CD4-positive, alpha-beta memory T cell (primary cell): ENCODE results near the gene RAPGEF2. TPM values are rescaled to one million over a fixed set of nuclear protein-coding genes. Genes with fewer than 3 reads are reported as not detected.

Experiments used
- CTCF ChIA-PET: fragments of 350-600 bp; sonication (Branson Sonifier 250); formaldehyde crosslinking; loops from one replicate; lab custom pipeline; 2021; ENCODE audit warnings: inconsistent platforms; ENCODE audit not compliant: partially characterized antibody; lab: Charles Lee
- POLR2A ChIA-PET: fragments of 350-600 bp; sonication (Branson Sonifier 250); formaldehyde crosslinking; loops from one replicate; lab custom pipeline; 2021; ENCODE audit not compliant: partially characterized antibody; lab: Charles Lee
- DNase-seq, 5 donors: peaks; one replicate each; pipeline versions ENCODE4 v3.0.0 to v3.0.0-alpha.2; 2020 to 2022; ENCODE audit warnings: mixed read lengths in 1 of 5
- H3K27ac ChIP-seq: one replicate; pipeline ENCODE4 v1.7.0; 2013; ENCODE audit warnings: low read depth, low read length
- H3K27me3 ChIP-seq: 2 replicates; pipeline ENCODE4 v1.7.0; 2013; ENCODE audit warnings: mild to moderate bottlenecking, low read length, moderate library complexity; ENCODE audit not compliant: insufficient read depth
- H3K36me3 ChIP-seq: 2 replicates; pipeline ENCODE4 v1.7.0; 2013; ENCODE audit warnings: mild to moderate bottlenecking, low read length, moderate library complexity; ENCODE audit not compliant: insufficient read depth
- H3K4me1 ChIP-seq: 2 replicates; pipeline ENCODE4 v1.7.0; 2013; ENCODE audit warnings: mild to moderate bottlenecking, low read length, moderate library complexity; ENCODE audit not compliant: insufficient read depth
- H3K4me3 ChIP-seq, 2 donors: one replicate each; pipeline ENCODE4 v1.7.0; 2013; ENCODE audit warnings: low read length in 2 of 2, mild to moderate bottlenecking in 1 of 2
- H3K9me3 ChIP-seq, 2 donors: one replicate each; pipeline ENCODE4 v1.7.0; 2013; ENCODE audit warnings: low read length in 2 of 2, control low read depth in 1 of 2; ENCODE audit not compliant: control insufficient read depth in 1 of 2
- H3K27ac Mint-ChIP-seq, 7 donors: one replicate each; pipeline ENCODE4 v1.8.0; 2020 to 2021; ENCODE audit warnings: mixed read lengths in 7 of 7, mild to moderate bottlenecking in 6 of 7, inconsistent platforms in 3 of 7, moderate library complexity in 3 of 7
- H3K27me3 Mint-ChIP-seq, 2 donors: one replicate each; pipeline ENCODE4 v1.8.0; 2020 to 2021; ENCODE audit warnings: mixed read lengths in 2 of 2
- H3K36me3 Mint-ChIP-seq, 2 donors: one replicate each; pipeline ENCODE4 v1.8.0; 2020 to 2021; ENCODE audit warnings: mixed read lengths in 2 of 2, inconsistent platforms in 1 of 2, mild to moderate bottlenecking in 1 of 2
- H3K4me1 Mint-ChIP-seq, 4 donors: one replicate each; pipeline ENCODE4 v1.8.0; 2020 to 2021; ENCODE audit warnings: mixed read lengths in 4 of 4, mild to moderate bottlenecking in 1 of 4
- H3K4me3 Mint-ChIP-seq, 8 donors: one replicate each; pipeline ENCODE4 v1.8.0; 2020 to 2021; ENCODE audit warnings: mixed read lengths in 8 of 8, mild to moderate bottlenecking in 7 of 8, moderate library complexity in 6 of 8, inconsistent platforms in 3 of 8
- H3K9me3 Mint-ChIP-seq, 8 donors: one replicate each; pipeline ENCODE4 v1.8.0; 2020 to 2021; ENCODE audit warnings: mixed read lengths in 8 of 8, mild to moderate bottlenecking in 5 of 8, inconsistent platforms in 3 of 8, moderate library complexity in 1 of 8
- intact Hi-C: fragments of 100-400 bp; cut with micrococcal nuclease; formaldehyde crosslinking; loops from one replicate; pipeline ENCODE4 v1.15.1; 2023
- polyA plus RNA-seq, 2 donors: library from polyadenylated mRNA; unstranded; fragments of 300-500 nt; fragmentation: Illumina TruSeq; gene quantifications; one replicate each; pipeline ENCODE4 v1.2.3, GENCODE V29; 2021
- total RNA-seq, 2 experiments: library from RNA; stranded (reverse); gene quantifications; one replicate each; pipeline ENCODE4 v1.2.3, GENCODE V29; 2021

RAPGEF2 gene
- total and polyA plus RNA-seq, 4 experiments from 2014 or later: 0.69 to 27.9 (median 12.1) TPM

- Histone ChIP-seq H3K27ac (no peak overlapping the region), H3K36me3 (no peaks in the 10 kb centered on the region), H3K27me3 (no peaks in the 10 kb centered on the region), H3K9me3 (no peaks in the 10 kb centered on the region), H3K4me3 (no peak overlapping the region), H3K4me1 (no peaks in the 10 kb centered on the region)
- H3K36me3 Mint-ChIP-seq: no peaks in the 10 kb centered on the region
- intact Hi-C loops: no loop called here
- H3K9me3 Mint-ChIP-seq: no peaks in the 10 kb centered on the region
- H3K27me3 Mint-ChIP-seq: no peaks in the 10 kb centered on the region
- H3K27ac Mint-ChIP-seq: no peak overlapping the region
- no peak overlapping the region for H3K4me3 Mint-ChIP-seq
- DNase-seq: no peak
- ChIA-PET POLR2A (no interaction called here), CTCF (interaction anchor here (1.5 kb wide), 1 partner anchor 13 kb away, joined by 4 read pairs; no protein-coding TSS in a partner anchor)
- peaks cover 13 to 24% (median 17%) of the 10 kb centered on the region in 4 donors for H3K4me1 Mint-ChIP-seq
Observed at GRCh38 chr4:159134429-159134828, 31.6 kb downstream of the RAPGEF2 start.

- Histone ChIP-seq H3K4me3 (no peak overlapping the region), H3K27me3 (no peaks in the 10 kb centered on the region), H3K4me1 (no peaks in the 10 kb centered on the region), H3K27ac (no peak overlapping the region), H3K9me3 (no peaks in the 10 kb centered on the region), H3K36me3 (no peaks in the 10 kb centered on the region)
- Mint-ChIP-seq H3K36me3 (no peaks in the 10 kb centered on the region), H3K9me3 (no peaks in the 10 kb centered on the region), H3K4me3 (no peak overlapping the region), H3K27me3 (no peaks in the 10 kb centered on the region), H3K4me1 (peaks cover 10 to 24% (median 15%) of the 10 kb centered on the region in 4 donors), H3K27ac (no peak overlapping the region)
- POLR2A ChIA-PET: no interaction called here
- intact Hi-C loops: no loop called here
- CTCF ChIA-PET: no interaction called here
- DNase-seq: no peak
Observed at GRCh38 chr4:159137176-159137575, 34.3 kb downstream of the RAPGEF2 start.

- peaks cover 10 to 22% (median 16%) of the 10 kb centered on the region in 4 donors for H3K4me1 Mint-ChIP-seq
- H3K9me3 Mint-ChIP-seq: no peaks in the 10 kb centered on the region
- Histone ChIP-seq H3K27me3 (no peaks in the 10 kb centered on the region), H3K9me3 (no peaks in the 10 kb centered on the region), H3K4me1 (no peaks in the 10 kb centered on the region), H3K27ac (no peak overlapping the region), H3K4me3 (no peak overlapping the region), H3K36me3 (no peaks in the 10 kb centered on the region)
- no peak overlapping the region for H3K27ac Mint-ChIP-seq
- intact Hi-C loops: no loop called here
- DNase-seq: no peak
- no peaks in the 10 kb centered on the region for H3K36me3 Mint-ChIP-seq
- H3K4me3 Mint-ChIP-seq: no peak overlapping the region
- POLR2A ChIA-PET: no interaction called here
- H3K27me3 Mint-ChIP-seq: no peaks in the 10 kb centered on the region
- CTCF ChIA-PET: no interaction called here
Observed at GRCh38 chr4:159138436-159138835, 35.6 kb downstream of the RAPGEF2 start.

- Histone ChIP-seq H3K27ac (no peak overlapping the region), H3K4me3 (no peak overlapping the region), H3K36me3 (no peaks in the 10 kb centered on the region), H3K9me3 (no peaks in the 10 kb centered on the region), H3K27me3 (no peaks in the 10 kb centered on the region), H3K4me1 (peaks cover 9% of the 10 kb centered on the region)
- Mint-ChIP-seq H3K4me3 (no peak overlapping the region), H3K27me3 (no peaks in the 10 kb centered on the region), H3K36me3 (no peaks in the 10 kb centered on the region), H3K9me3 (peaks cover 0 to 3% (median 0%) of the 10 kb centered on the region in 8 donors), H3K27ac (no peak overlapping the region), H3K4me1 (peaks cover 18 to 24% (median 20%) of the 10 kb centered on the region in 4 donors)
- intact Hi-C loops: no loop called here
- no peak for DNase-seq
- ChIA-PET POLR2A (no interaction called here), CTCF (no interaction called here)
Observed at GRCh38 chr4:159141193-159141592, 38.3 kb downstream of the RAPGEF2 start.

- POLR2A ChIA-PET: no interaction called here
- H3K36me3 ChIP-seq: no peaks in the 10 kb centered on the region
Observed at GRCh38 chr4:159142241-159142640, 39.4 kb downstream of the RAPGEF2 start.

DNA sequence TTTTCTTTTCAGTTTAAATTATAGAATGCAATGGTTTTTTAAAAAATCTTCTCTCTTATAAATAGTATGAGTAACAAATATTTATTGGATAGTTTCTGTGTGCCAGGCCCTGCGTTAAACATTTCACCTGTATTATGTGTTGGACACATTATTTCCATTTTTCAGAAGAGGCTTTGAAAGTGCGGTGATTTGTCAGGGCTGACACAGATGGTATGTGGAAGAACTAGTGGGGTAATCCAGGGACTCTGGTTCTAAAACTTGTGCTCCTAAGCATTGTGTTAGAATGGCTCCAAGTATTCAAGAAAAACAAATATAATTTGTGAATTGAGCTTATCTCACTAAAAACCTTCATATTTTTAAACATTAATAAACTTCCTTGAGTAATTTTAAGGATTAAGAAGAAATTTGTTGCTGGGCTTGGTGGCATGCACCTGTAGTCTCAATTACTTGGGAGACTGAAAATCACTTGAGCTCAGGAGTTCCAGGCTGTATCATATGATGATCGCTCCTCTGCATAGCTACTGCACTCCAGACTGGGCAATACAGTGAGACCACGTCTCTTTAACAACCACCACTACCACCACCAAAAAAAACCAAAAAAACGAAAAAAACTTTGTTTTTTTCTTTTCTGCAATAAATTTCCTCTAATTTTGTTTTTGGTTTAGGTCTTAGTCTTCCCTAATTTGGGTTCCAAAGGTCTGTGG is 40.0 kb downstream of the RAPGEF2 start:
- CTCF ChIA-PET: no interaction called here
- H3K27ac Mint-ChIP-seq: no peak overlapping the region
- POLR2A ChIA-PET: no interaction called here

More at GRCh38 chr4:159142241-159142640, 39.4 kb downstream of the RAPGEF2 start:
- Mint-ChIP-seq H3K27me3 (no peaks in the 10 kb centered on the region), H3K4me1 (peaks cover 14 to 22% (median 19%) of the 10 kb centered on the region in 4 donors), H3K9me3 (peaks cover 0 to 3% (median 0%) of the 10 kb centered on the region in 8 donors), H3K27ac (no peak overlapping the region), H3K4me3 (no peak overlapping the region), H3K36me3 (no peaks in the 10 kb centered on the region)
- CTCF ChIA-PET: no interaction called here
- no peak for DNase-seq
- Histone ChIP-seq H3K9me3 (no peaks in the 10 kb centered on the region), H3K4me3 (no peak overlapping the region), H3K27me3 (no peaks in the 10 kb centered on the region), H3K4me1 (peaks cover 16% of the 10 kb centered on the region), H3K27ac (no peak overlapping the region)
- intact Hi-C loops: no loop called here

GRCh38 chr4:159143687-159144086 is 40.8 kb downstream of the RAPGEF2 start:
- Mint-ChIP-seq H3K27me3 (no peaks in the 10 kb centered on the region), H3K4me3 (no peak overlapping the region)
- H3K27me3 ChIP-seq: no peaks in the 10 kb centered on the region

More for the DNA sequence above, 40.0 kb downstream of the RAPGEF2 start:
- H3K27ac ChIP-seq: no peak overlapping the region
- no peaks in the 10 kb centered on the region for H3K27me3 ChIP-seq
- H3K4me3 ChIP-seq: no peak overlapping the region
- H3K4me1 ChIP-seq: peaks cover 16% of the 10 kb centered on the region
- Mint-ChIP-seq H3K9me3 (peaks cover 0 to 3% (median 0%) of the 10 kb centered on the region in 8 donors), H3K27me3 (no peaks in the 10 kb centered on the region), H3K36me3 (no peaks in the 10 kb centered on the region), H3K4me3 (no peak overlapping the region), H3K4me1 (peaks cover 11 to 22% (median 19%) of the 10 kb centered on the region in 4 donors)
- H3K36me3 ChIP-seq: no peaks in the 10 kb centered on the region
- intact Hi-C loops: no loop called here
- no peaks in the 10 kb centered on the region for H3K9me3 ChIP-seq
- no peak for DNase-seq

More at GRCh38 chr4:159143687-159144086, 40.8 kb downstream of the RAPGEF2 start:
- Histone ChIP-seq H3K36me3 (no peaks in the 10 kb centered on the region), H3K27ac (no peak overlapping the region), H3K4me1 (peaks cover 16% of the 10 kb centered on the region), H3K9me3 (no peaks in the 10 kb centered on the region), H3K4me3 (no peak overlapping the region)
- Mint-ChIP-seq H3K27ac (peak overlapping the region in 1 of 7 donors; percentile 18), H3K4me1 (peaks cover 9 to 19% (median 18%) of the 10 kb centered on the region in 4 donors), H3K36me3 (no peaks in the 10 kb centered on the region), H3K9me3 (peaks cover 0 to 3% (median 0%) of the 10 kb centered on the region in 8 donors)
- DNase-seq: no peak
- POLR2A ChIA-PET: no interaction called here
- CTCF ChIA-PET: no interaction called here
- intact Hi-C loops: no loop called here
